H9 (cell line): Measurements from ENCODE around the gene OPTC. TPM values are rescaled to one million over a fixed set of nuclear protein-coding genes. Genes with fewer than 3 reads are reported as not detected.

Experiments
- DNase-seq: peaks from one replicate; pipeline ENCODE4 v3.0.0-alpha.2; 2017
- H2AFZ ChIP-seq: one replicate; pipeline ENCODE4 v1.6.1; 2013; ENCODE audit warnings: mild to moderate bottlenecking, low read length, control low read depth, moderate library complexity
- H2AK5ac ChIP-seq: 2 replicates; pipeline ENCODE4 v1.6.1; 2013; ENCODE audit warnings: low read length, control low read depth, mixed read lengths; ENCODE audit not compliant: insufficient read length
- H2BK120ac ChIP-seq: one replicate; pipeline ENCODE4 v1.6.1; 2013; ENCODE audit warnings: low read depth, mild to moderate bottlenecking, low read length, control low read depth, inconsistent platforms; ENCODE audit not compliant: poor library complexity, severe bottlenecking
- H2BK12ac ChIP-seq: 2 replicates; pipeline ENCODE4 v1.6.1; 2013; ENCODE audit warnings: low read length, control low read depth, mixed read lengths, low read depth; ENCODE audit not compliant: insufficient read length
- H2BK15ac ChIP-seq: 2 replicates; pipeline ENCODE4 v1.6.1; 2013; ENCODE audit warnings: low read depth, low read length, control low read depth
- H2BK20ac ChIP-seq: one replicate; pipeline ENCODE4 v1.6.1; 2013; ENCODE audit warnings: low read depth, mild to moderate bottlenecking, low read length, control low read depth, inconsistent platforms; ENCODE audit not compliant: poor library complexity, severe bottlenecking
- H2BK5ac ChIP-seq: 2 replicates; pipeline ENCODE4 v1.6.1; 2013; ENCODE audit warnings: low read length, control low read depth, mixed read lengths; ENCODE audit not compliant: insufficient read length
- H3K14ac ChIP-seq: 2 replicates; pipeline ENCODE4 v1.6.1; 2013; ENCODE audit warnings: low read length, control low read depth; ENCODE audit not compliant: insufficient read depth
- H3K18ac ChIP-seq: 2 replicates; pipeline ENCODE4 v1.6.1; 2013; ENCODE audit warnings: low read depth, mild to moderate bottlenecking, mixed read lengths, low read length, control low read depth; ENCODE audit not compliant: insufficient read length
- H3K23ac ChIP-seq: 2 replicates; pipeline ENCODE4 v1.6.1; 2013; ENCODE audit warnings: low read length, control low read depth, mixed read lengths, low read depth; ENCODE audit not compliant: insufficient read length
- H3K23me2 ChIP-seq: 2 replicates; pipeline ENCODE4 v1.6.1; 2013; ENCODE audit warnings: low read depth, mild to moderate bottlenecking, mixed read lengths, low read length, control low read depth; ENCODE audit not compliant: insufficient read length, poor library complexity, severe bottlenecking
- H3K27ac ChIP-seq: 2 replicates; pipeline ENCODE4 v1.5.1; 2013; ENCODE audit warnings: low read length, control low read depth, mixed read lengths, low read depth; ENCODE audit not compliant: insufficient read length
- H3K27me3 ChIP-seq: 2 replicates; pipeline ENCODE4 v1.6.1; 2013; ENCODE audit warnings: low read length, control low read depth, inconsistent platforms; ENCODE audit not compliant: insufficient read depth
- H3K4ac ChIP-seq: 2 replicates; pipeline ENCODE4 v1.6.1; 2013; ENCODE audit warnings: low read depth, mild to moderate bottlenecking, control low read depth, inconsistent platforms, low read length, moderate library complexity
- H3K4me1 ChIP-seq: 2 replicates; pipeline ENCODE4 v1.6.1; 2013; ENCODE audit warnings: low read length, control low read depth, inconsistent platforms; ENCODE audit not compliant: insufficient read depth
- H3K4me2 ChIP-seq: 2 replicates; pipeline ENCODE4 v1.6.1; 2013; ENCODE audit warnings: low read length, control low read depth, mixed read lengths; ENCODE audit not compliant: insufficient read length, insufficient read depth
- H3K56ac ChIP-seq: 2 replicates; pipeline ENCODE4 v1.6.1; 2013; ENCODE audit warnings: low read depth, mild to moderate bottlenecking, mixed read lengths, low read length, control low read depth; ENCODE audit not compliant: insufficient read length
- H3K79me1 ChIP-seq: 2 replicates; pipeline ENCODE4 v1.6.1; 2013; ENCODE audit warnings: low read depth, mild to moderate bottlenecking, moderate library complexity, low read length, control low read depth, inconsistent platforms; ENCODE audit not compliant: insufficient read depth, poor library complexity, severe bottlenecking
- H3K79me2 ChIP-seq: 2 replicates; pipeline ENCODE4 v1.6.1; 2013; ENCODE audit warnings: low read length, control low read depth, inconsistent platforms; ENCODE audit not compliant: insufficient read depth
- H3K9ac ChIP-seq: 2 replicates; pipeline ENCODE4 v1.6.1; 2013; ENCODE audit warnings: low read length, control low read depth, mixed read lengths; ENCODE audit not compliant: insufficient read length; ENCODE audit errors: extremely low read depth
- H3K9me3 ChIP-seq: one replicate; pipeline ENCODE4 v1.6.1; 2013; ENCODE audit warnings: low read depth, low read length, inconsistent platforms; ENCODE audit not compliant: control insufficient read depth
- H3T11ph ChIP-seq: one replicate; pipeline ENCODE4 v1.6.1; 2013; ENCODE audit warnings: mild to moderate bottlenecking, low read length, control low read depth, inconsistent platforms
- H4K20me1 ChIP-seq: one replicate; pipeline ENCODE4 v1.6.1; 2013; ENCODE audit not compliant: control insufficient read depth, insufficient read length, insufficient read depth
- H4K5ac ChIP-seq: 2 replicates; pipeline ENCODE4 v1.6.1; 2013; ENCODE audit warnings: low read depth, mild to moderate bottlenecking, mixed read lengths, low read length, control low read depth; ENCODE audit not compliant: insufficient read length
- H4K8ac ChIP-seq: replicated peaks from 2 replicates; pipeline ENCODE4 v1.6.1; 2013; ENCODE audit warnings: low read length, control low read depth, mixed read lengths, low read depth; ENCODE audit not compliant: insufficient read length
- H4K91ac ChIP-seq: 2 replicates; pipeline ENCODE4 v1.6.1; 2013; ENCODE audit warnings: low read depth, mild to moderate bottlenecking, moderate library complexity, mixed read lengths, low read length, control low read depth; ENCODE audit not compliant: insufficient read length
- H3K27ac Mint-ChIP-seq, 3 experiments: 2 replicates in 2 of 3; 3 replicates in 1 of 3; pipeline ENCODE4 v1.8.0; 2020 to 2021; ENCODE audit warnings: mixed read lengths in 3 of 3, mild to moderate bottlenecking in 1 of 3, moderate library complexity in 1 of 3
- H3K27me3 Mint-ChIP-seq: 2 replicates; pipeline ENCODE4 v1.8.0; 2021; ENCODE audit warnings: low read depth, mild to moderate bottlenecking, moderate library complexity, mixed read lengths
- H3K36me3 Mint-ChIP-seq, 3 experiments: 2 replicates in 2 of 3; 3 replicates in 1 of 3; pipeline ENCODE4 v1.8.0; 2020 to 2021; ENCODE audit warnings: low read depth in 3 of 3, mixed read lengths in 3 of 3; ENCODE audit not compliant: insufficient read depth in 1 of 3
- H3K4me1 Mint-ChIP-seq, 2 experiments: 2 replicates each; pipeline ENCODE4 v1.8.0; 2020; ENCODE audit warnings: mixed read lengths in 2 of 2
- H3K4me3 Mint-ChIP-seq, 2 experiments: 2 replicates in 1 of 2; 3 replicates in 1 of 2; pipeline ENCODE4 v1.8.0; 2020 to 2021; ENCODE audit warnings: mild to moderate bottlenecking in 2 of 2, mixed read lengths in 2 of 2, moderate library complexity in 1 of 2
- H3K9me3 Mint-ChIP-seq, 2 experiments: 2 replicates in 1 of 2; 3 replicates in 1 of 2; pipeline ENCODE4 v1.8.0; 2020; ENCODE audit warnings: mild to moderate bottlenecking in 2 of 2, mixed read lengths in 2 of 2, moderate library complexity in 1 of 2
- WGBS: extraction: QIAGEN DNeasy Blood & Tissue Kit; methylation state at CpG from one replicate; pipeline ENCODE4 v1.1.7; 2013; ENCODE audit warnings: missing lambda C conversion rate, low lambda C conversion rate, mixed read lengths; ENCODE audit not compliant: insufficient read length; ENCODE audit errors: extremely low coverage; 5-methylcytosine and 5-hydroxymethylcytosine counted together
- total RNA-seq: library from RNA; stranded (reverse); gene quantifications from 2 replicates; pipeline ENCODE4 v1.2.1, GENCODE V29; 2021
- TF ChIP-seq, protein P1 (sequence below): fragments of 200-600 bp; sonication (generic); conservative IDR thresholded peaks from 3 replicates; pipeline ENCODE4 v1.8.0; 2021; ENCODE audit warnings: antibody characterized with exemption, mild to moderate bottlenecking

Gene OPTC
- total RNA-seq, 1 experiment from 2014 or later: 1.1 TPM

DNA sequence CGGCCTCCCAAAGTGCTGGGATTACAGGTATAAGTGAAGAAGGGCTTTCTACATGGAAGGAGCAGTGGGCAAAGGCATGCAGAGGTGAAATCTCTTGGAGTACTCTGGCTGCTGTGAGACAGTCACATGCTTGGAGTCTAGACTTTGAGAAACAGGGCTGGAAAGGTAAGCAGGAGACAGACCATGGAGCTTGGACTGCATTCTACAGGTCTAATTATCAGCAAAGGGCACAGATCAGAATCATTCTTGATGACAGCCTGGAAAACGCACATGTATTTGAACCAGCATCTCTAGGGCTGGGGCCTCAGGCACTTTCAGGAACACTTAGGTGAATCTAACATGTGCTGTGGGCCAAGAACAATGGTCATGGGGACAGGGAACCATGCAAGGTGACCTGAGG is 25.6 kb upstream of the OPTC start:
- Histone ChIP-seq H4K20me1 (no peaks in the 10 kb centered on the region), H2AK5ac (no peak overlapping the region), H2BK15ac (no peak overlapping the region), H3K9me3 (no peaks in the 10 kb centered on the region), H3K23me2 (no peaks in the 10 kb centered on the region), H3K23ac (no peak overlapping the region), H3K56ac (no peak overlapping the region), H4K5ac (no peak overlapping the region), H2AFZ (no peak overlapping the region), H3K79me2 (no peaks in the 10 kb centered on the region), H3K4me2 (no peak overlapping the region), H3K4ac (no peak overlapping the region), H3K9ac (no peak overlapping the region), H3K18ac (no peak overlapping the region), H3T11ph (no peak overlapping the region), H2BK5ac (no peak overlapping the region), H4K8ac (no peak overlapping the region), H3K79me1 (no peaks in the 10 kb centered on the region), H3K27me3 (no peaks in the 10 kb centered on the region), H3K4me1 (peaks cover 4% of the 10 kb centered on the region; the same call in 1 of the 2 replicates), H3K27ac (no peak overlapping the region), H2BK120ac (no peak overlapping the region), H2BK12ac (no peak overlapping the region), H4K91ac (no peak overlapping the region), H3K14ac (no peak overlapping the region), H2BK20ac (no peak overlapping the region)
- H3K4me1 Mint-ChIP-seq: peaks cover 21 to 35% of the 10 kb centered on the region in 2 experiments
- WGBS: no CpG with 5 or more reads among the region's 2 CpGs
- no peak overlapping the region for H3K4me3 Mint-ChIP-seq
- H3K27me3 Mint-ChIP-seq: peaks cover 4% of the 10 kb centered on the region
- no peak for DNase-seq
- TF ChIP-seq, protein P1, sequence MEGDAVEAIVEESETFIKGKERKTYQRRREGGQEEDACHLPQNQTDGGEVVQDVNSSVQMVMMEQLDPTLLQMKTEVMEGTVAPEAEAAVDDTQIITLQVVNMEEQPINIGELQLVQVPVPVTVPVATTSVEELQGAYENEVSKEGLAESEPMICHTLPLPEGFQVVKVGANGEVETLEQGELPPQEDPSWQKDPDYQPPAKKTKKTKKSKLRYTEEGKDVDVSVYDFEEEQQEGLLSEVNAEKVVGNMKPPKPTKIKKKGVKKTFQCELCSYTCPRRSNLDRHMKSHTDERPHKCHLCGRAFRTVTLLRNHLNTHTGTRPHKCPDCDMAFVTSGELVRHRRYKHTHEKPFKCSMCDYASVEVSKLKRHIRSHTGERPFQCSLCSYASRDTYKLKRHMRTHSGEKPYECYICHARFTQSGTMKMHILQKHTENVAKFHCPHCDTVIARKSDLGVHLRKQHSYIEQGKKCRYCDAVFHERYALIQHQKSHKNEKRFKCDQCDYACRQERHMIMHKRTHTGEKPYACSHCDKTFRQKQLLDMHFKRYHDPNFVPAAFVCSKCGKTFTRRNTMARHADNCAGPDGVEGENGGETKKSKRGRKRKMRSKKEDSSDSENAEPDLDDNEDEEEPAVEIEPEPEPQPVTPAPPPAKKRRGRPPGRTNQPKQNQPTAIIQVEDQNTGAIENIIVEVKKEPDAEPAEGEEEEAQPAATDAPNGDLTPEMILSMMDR: no peak
- no peaks in the 10 kb centered on the region for H3K9me3 Mint-ChIP-seq
- H3K36me3 Mint-ChIP-seq: no peaks in the 10 kb centered on the region
- no peak overlapping the region; a peak in 2 of 7 replicates for H3K27ac Mint-ChIP-seq
